Measurements from ENCODE around the gene HEYL. TPM values are rescaled to one million over a fixed set of nuclear protein-coding genes. Genes with fewer than 3 reads are reported as not detected.

HEYL gene
- total RNA-seq: 1 to 10 TPM in 3 of 4 donors, under 1 TPM in 1; 0.78 to 3.3 (median 2.4) TPM

GRCh38 chr1:39639305-39640130 lies at the start of gene HEYL:
TSS of gene HEYL (minus strand) at chr1:39639643. CDS start at chr1:39639625, 18 bp downstream.
- TF ChIP-seq POLR2A (IDR thresholded peaks at IDR 0.05): peak; percentile 20 to 42
- TF ChIP-seq CTCF (IDR thresholded peaks at IDR 0.05 in 4 of 5, conservative IDR thresholded peaks at IDR 0.05 in 1 of 5): peak in 3 of 5 experiments; percentile 29 to 40 (median 40)
- Histone ChIP-seq H3K27ac (peak within 1 kb of the TSS; percentile 61 to 77 (median 67)), H3K4me3 (peak within 1 kb of the TSS; percentile 52 to 57 (median 54)), H3K4me1 (peaks cover 10 to 13% of the 10 kb centered on the region in 2 donors), H3K27me3 (peaks cover 0 to 9% (median 5%) of the 10 kb centered on the region in 3 donors), H3K36me3 (no peaks in the 10 kb centered on the region), H3K9me3 (no peaks in the 10 kb centered on the region)
- in situ Hi-C loops (cut with MboI; ENCODE audit: low sequenced_read_pairs in 4 of 4): no loop called here
- intact Hi-C loops (cut with DNase I; ENCODE audit: low total_unique reads): no loop called here
- DNase-seq (peak in 1 of 2 donors; percentile 48), ATAC-seq (peak; percentile 52 to 62)

GRCh38 chr1:39689214-39689613 lies 49.8 kb upstream of the HEYL start:
- ATAC-seq (no peak), DNase-seq (no peak)
- no peaks in the 10 kb centered on the region for H3K36me3 ChIP-seq
- peaks cover 24 to 26% of the 10 kb centered on the region in 2 donors for H3K4me1 ChIP-seq
- intact Hi-C loops (cut with DNase I; ENCODE audit: low total_unique reads): no loop called here
- no peak overlapping the region for H3K4me3 ChIP-seq
- peaks cover 0 to 10% (median 4%) of the 10 kb centered on the region in 3 donors for H3K27me3 ChIP-seq
- in situ Hi-C loops (cut with MboI; ENCODE audit: low sequenced_read_pairs in 4 of 4): no loop called here
- H3K9me3 ChIP-seq: no peaks in the 10 kb centered on the region
- no peak overlapping the region for H3K27ac ChIP-seq
- TF ChIP-seq POLR2A (IDR thresholded peaks at IDR 0.05): no peak
- no peak for TF ChIP-seq CTCF (IDR thresholded peaks at IDR 0.05 in 4 of 5, conservative IDR thresholded peaks at IDR 0.05 in 1 of 5)

- intact Hi-C loops (cut with DNase I; ENCODE audit: low total_unique reads): no loop called here
- Histone ChIP-seq H3K9me3 (no peaks in the 10 kb centered on the region), H3K4me1 (peaks cover 23 to 24% of the 10 kb centered on the region in 2 donors), H3K27ac (no peak overlapping the region), H3K36me3 (no peaks in the 10 kb centered on the region), H3K27me3 (peaks cover 0 to 11% (median 9%) of the 10 kb centered on the region in 3 donors), H3K4me3 (no peak overlapping the region)
- DNase-seq: no peak
- no peak for ATAC-seq
- in situ Hi-C loops (cut with MboI; ENCODE audit: low sequenced_read_pairs in 4 of 4): no loop called here
- TF ChIP-seq CTCF (IDR thresholded peaks at IDR 0.05 in 4 of 5, conservative IDR thresholded peaks at IDR 0.05 in 1 of 5) (no peak), POLR2A (IDR thresholded peaks at IDR 0.05) (no peak)
These were observed 49.3 kb upstream of the HEYL start for GRCh38 chr1:39688706-39689105.

GRCh38 chr1:39687243-39687642 lies 47.8 kb upstream of the HEYL start:
- H3K9me3 ChIP-seq: no peaks in the 10 kb centered on the region
- in situ Hi-C loops (cut with MboI; ENCODE audit: low sequenced_read_pairs in 4 of 4) (no loop called here), intact Hi-C loops (cut with DNase I; ENCODE audit: low total_unique reads) (no loop called here)
- ATAC-seq (no peak), DNase-seq (no peak)
- H3K27me3 ChIP-seq: peaks cover 0 to 16% (median 15%) of the 10 kb centered on the region in 3 donors
- H3K36me3 ChIP-seq: no peaks in the 10 kb centered on the region
- H3K27ac ChIP-seq: no peak overlapping the region
- H3K4me3 ChIP-seq: no peak overlapping the region
- peaks cover 9 to 17% of the 10 kb centered on the region in 2 donors for H3K4me1 ChIP-seq
- TF ChIP-seq CTCF (IDR thresholded peaks at IDR 0.05 in 4 of 5, conservative IDR thresholded peaks at IDR 0.05 in 1 of 5) (no peak), POLR2A (IDR thresholded peaks at IDR 0.05) (no peak)
